Neural progenitor cell (in vitro differentiated cells): ENCODE measurements around the gene GREB1L.

Source experiments
- EZH2 ChIP-seq: fragments of 200-600 bp; sonication (generic); IDR thresholded peaks from 2 replicates; pipeline ENCODE4 v1.6.1; 2017; ENCODE audit warnings: antibody characterized with exemption, mild to moderate bottlenecking, moderate library complexity
- EZH2phosphoT487 ChIP-seq: fragments of 200-600 bp; sonication (generic); IDR thresholded peaks from 2 replicates; pipeline ENCODE4 v1.6.1; 2017; ENCODE audit warnings: antibody characterized with exemption
- TF ChIP-seq, protein P1 (sequence below): fragments of 200-600 bp; sonication (generic); IDR thresholded peaks from 2 replicates; pipeline ENCODE4 v1.5.1; 2017; ENCODE audit warnings: antibody characterized with exemption, mild to moderate bottlenecking

DNA sequence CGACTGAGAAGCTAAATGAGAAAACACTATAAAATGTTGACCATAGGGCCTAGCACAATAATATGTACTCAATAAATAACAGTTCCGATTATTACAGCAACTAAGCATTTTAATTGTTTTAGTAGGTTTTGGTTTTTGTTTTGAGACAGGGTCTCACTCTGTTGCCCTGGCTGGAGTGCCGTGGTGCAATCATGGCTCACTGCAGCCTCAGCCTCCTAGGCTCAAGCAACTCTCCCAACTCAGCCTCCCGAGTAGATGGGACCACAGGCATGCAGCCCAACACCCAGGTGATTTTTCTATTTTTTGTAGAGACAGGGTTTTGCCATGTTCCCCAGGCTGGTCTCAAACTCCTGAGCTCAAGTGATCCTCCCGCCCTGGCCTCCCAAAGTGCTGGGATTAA lies 304.4 kb downstream of the GREB1L start:
- TF ChIP-seq, protein P1, sequence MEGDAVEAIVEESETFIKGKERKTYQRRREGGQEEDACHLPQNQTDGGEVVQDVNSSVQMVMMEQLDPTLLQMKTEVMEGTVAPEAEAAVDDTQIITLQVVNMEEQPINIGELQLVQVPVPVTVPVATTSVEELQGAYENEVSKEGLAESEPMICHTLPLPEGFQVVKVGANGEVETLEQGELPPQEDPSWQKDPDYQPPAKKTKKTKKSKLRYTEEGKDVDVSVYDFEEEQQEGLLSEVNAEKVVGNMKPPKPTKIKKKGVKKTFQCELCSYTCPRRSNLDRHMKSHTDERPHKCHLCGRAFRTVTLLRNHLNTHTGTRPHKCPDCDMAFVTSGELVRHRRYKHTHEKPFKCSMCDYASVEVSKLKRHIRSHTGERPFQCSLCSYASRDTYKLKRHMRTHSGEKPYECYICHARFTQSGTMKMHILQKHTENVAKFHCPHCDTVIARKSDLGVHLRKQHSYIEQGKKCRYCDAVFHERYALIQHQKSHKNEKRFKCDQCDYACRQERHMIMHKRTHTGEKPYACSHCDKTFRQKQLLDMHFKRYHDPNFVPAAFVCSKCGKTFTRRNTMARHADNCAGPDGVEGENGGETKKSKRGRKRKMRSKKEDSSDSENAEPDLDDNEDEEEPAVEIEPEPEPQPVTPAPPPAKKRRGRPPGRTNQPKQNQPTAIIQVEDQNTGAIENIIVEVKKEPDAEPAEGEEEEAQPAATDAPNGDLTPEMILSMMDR: no peak
- TF ChIP-seq EZH2phosphoT487 (no peak), EZH2 (no peak)
